Measurements from ENCODE around the gene ABHD17A.

Gene ABHD17A

DNA sequence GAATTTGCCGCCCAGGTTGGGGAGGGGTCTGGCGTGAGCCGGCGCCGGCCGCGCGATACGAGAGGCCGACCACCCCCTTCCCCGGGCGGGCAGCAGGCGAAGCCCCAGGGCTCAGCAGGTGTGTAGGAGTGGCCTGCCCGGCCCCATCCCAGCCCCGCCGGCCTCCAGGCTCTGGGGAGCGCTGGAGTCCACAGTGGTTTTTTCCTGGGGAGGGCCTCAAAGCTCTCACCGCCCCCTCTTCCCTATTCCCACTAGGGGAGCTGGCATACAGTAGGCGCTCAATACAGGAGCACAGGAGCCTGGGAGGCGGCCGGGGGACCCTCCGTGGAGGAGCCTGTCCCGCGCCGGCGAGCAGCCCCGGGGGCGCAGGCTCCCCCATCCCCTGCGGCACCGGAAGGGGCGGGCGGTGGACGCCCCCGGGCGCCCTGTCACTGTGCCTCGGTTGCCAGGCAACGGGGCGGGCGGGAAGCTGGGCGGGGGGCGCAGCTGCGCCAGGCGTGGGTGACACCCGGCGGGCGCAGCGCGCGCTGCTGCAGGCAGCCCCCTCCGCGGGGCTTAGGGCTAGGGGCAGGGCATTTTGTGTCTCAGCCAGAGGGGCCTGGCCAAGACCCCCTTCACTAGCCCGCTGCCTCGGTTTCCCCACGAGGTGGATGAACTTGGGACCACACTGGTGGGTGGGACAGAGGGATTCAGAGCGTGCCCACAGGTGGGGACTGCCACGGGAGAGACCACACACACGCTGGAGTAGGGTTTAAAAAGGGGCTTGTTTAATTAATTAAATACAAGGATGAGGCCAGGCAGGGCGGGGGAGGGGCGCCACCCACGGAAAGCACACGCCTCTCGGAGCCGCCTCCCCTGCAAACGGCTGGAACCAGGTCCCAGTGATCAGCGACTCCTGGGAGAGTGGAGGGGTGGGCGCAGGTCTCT is 33.4 kb downstream of the ABHD17A start:
- DNase-seq = peak; percentile 86

DNA sequence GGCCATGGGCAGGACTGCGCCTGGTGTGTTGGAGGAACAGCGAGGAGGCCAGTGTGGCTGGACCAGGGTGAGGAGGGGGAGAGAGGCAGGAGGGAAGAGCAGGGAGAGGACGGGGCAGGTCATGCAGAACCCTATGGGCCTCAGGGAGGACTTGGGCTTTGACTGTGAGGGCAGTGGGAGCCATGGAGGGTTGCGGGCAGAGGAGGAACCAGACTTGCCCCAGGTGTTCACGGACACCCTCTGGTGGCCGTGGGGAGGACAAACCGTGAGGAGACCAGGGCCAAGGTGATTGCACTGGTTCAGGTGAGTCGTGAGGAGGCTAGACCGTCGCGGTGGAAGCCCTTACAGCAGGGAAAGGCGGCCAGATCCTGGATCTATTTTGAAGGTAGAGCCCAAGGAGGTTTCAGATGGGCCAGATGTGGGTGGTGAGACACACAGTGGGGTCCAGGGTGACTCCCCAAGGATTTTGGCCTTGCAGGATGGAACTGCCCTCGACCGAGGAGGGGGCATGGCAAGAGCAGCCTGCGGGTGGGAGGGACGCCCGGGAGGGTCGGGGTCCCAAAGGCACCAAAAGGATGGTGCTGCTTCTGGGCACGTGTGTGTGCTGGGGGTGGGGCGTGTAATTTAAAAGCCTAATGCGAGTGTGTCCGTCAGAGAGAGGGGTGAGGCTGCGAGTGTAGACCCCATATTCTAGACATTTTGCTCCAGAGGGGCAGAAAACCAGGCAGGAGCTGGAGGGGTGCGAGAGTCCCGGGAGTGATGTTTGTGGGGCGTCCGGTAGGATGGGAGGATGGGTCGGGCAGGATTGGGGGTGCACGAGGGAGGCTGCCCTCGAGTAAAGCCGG is 34.3 kb downstream of the ABHD17A start:
- no peak for DNase-seq

DNA sequence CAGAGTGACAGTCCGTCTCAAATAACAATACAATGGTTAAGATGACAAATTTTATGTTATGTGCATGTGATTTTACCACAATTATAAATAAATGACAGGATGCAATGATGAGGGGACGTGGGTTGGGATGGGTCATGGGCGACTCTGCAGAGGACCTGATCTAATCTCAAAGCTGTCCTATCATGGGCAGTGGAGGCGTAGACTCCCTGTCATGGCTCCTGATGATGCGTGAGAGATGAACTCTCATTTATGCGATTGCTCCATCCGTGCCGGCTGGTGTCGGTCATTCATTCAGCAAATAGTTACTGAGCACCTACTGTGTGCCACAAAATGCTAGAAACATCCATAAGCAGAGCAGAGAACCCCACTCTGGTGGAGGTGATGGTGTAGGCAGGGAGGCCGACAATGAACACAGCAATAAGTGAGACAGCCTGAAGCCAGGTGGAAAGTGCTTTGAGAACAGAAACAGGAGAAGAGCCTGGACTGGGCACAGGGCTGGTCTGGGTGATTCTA is 35.4 kb downstream of the ABHD17A start:
- DNase-seq = no peak

DNA sequence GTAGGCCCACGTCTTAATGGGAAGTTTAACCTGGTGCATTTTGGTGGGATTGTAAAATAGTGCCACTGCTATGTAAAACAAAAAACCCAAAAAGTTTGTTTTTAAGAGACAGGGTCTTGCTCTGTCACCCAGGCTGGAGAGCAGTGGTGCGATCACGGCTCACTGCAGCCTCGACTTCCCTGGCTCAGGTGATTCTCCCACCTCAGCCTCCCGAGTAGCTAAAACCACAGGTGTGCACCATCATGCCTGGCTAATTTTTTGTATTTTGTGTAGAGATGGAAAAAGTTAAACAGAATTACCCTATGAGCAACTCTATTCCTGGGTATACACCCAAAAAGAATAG is 36.2 kb downstream of the ABHD17A start:
- no peak for DNase-seq

DNA sequence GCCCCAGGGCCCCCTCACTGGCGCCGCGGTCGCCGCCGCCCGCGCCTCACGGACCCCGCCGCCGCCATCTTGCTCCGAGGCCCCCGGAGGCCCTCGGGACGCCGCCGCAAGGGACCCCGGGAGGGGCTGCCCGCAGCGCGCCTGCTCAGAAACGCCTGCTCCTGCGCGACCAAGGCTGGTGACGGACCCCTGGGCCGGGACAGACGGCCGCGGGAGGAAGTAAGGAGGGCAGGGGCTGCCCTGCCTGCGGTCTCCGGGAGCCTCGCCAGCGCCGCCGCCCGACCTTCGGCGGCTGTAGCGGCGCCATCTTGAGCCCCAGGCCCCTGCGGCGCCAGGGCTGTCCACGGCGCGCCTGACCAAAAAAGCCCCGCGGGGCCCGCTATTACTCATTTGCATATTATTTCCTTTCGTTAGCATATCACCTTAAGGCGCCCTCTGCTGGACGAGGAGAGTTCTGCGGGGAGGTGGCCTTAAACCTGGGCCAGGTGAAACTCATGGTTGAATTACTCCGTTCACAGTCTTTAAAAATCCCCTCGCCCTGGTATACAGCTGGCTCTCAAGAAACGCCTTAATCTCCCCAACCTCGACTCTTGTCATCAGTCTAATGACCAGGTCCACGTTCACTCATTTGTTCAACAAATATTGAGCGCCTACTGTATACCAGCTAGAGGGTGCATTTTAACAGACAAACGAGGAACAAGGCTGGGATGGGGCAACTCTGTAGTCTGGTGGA is 36.7 kb downstream of the ABHD17A start, which contains the start of gene REXO1:
Gene REXO1 (minus strand): TSS at position 85 of the 733 bp plus-strand sequence. CDS start 125 bp downstream, outside the sequence.
- DNase-seq = peak; percentile 99

DNA sequence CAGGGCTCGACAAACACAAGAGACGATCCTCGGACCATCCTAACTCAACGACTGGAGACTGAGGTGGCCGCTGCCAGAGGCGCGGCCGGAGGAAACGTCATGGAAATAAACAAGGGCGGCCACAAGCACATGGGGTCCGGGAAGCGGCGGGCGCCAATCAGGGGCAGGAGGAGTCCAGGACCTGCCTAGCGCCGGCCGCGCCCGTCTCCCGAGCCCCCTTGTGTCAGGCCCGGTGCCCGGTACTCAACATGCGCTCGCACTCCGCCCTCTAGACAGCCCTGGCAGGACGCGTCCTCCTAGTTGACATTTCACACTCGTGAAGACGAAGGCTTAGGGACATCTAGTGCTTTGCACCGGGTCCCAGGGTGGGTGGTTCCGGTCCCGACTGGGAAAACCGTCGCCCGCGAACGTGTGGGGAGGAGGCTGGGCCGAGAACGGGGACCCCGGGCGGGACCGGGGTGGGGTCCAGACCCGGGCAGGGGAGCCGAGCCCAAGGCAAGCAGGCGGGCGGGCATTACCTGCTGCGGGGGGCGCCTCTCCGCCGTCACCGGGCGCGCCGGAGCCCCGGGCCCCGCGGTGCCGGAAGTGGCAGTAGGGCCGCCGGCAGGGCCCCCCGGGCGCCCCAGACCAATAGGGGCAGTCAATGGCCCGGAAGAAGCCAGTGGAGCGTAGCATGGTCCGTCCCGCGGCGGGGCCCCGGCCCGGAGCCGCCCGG is 37.5 kb downstream of the ABHD17A start:
- DNase-seq = no peak

DNA sequence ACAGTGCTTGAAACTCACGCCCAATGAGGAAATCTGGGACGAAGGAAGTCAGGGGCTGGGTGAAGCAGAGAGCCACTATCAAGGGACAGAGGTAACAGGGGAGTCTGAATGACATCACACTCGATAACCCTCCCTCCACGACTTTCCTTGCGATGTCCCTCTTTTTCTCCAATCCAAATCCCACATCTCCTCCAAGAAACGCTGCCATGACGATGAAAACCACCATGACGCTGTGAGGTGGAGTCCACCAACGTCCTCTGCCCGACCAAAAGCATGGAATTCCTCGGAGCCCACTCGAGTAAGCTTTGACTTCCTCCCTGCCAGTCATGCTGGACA is 38.0 kb downstream of the ABHD17A start:
- DNase-seq = no peak

DNA sequence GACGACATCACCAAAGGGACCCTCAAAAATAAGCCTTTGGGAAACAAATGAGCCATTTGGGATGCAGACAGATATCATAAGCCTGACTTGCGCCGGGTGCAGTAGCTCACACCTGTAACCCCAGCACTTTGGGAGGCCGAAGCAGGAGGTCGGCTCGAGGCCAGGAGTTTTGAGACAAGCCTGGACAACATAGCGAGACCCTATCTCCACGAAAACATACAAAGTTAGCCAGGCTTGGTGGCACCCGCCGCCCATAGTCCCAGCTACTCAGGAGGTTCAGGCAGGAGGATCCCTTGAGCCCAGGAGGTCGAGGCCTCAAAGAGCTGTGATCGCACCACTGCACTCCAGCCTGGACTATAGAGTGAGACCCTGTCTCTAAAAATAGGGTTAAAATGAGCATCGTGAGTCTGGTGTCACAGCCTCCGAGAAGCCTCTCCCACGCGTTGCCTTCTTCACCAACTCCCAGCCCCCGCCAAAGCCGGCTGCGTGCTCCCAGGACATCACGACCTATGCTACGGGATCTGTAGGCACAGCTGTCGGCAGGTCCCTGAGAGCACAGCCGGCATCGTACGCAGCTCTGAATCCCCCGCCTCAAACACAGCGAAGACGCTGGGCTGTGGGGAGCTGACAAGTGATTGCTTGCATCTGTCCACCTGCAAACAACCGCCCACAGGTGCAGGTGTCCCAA is 38.6 kb downstream of the ABHD17A start:
- DNase-seq = no peak

DNA sequence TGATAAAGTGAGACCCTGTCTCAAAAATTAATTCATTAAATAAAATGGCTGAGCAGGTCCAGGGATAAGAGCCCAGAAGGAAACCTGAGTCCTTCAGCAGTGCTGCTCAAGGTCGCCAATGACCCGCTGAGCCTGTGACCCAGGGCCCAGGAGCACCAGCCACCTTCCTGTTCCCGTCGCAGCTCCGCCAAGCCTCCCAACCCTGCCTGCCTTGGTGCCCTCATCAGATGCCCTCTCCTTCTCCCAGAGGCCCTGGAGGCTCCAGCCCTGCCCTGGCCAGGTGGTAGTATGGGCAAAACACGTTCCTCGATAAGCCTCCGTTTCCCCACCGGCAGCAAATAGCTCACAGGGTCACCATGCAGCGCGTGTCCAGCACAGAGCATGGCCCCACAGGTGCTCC is 39.7 kb downstream of the ABHD17A start:
- no peak for DNase-seq

DNA sequence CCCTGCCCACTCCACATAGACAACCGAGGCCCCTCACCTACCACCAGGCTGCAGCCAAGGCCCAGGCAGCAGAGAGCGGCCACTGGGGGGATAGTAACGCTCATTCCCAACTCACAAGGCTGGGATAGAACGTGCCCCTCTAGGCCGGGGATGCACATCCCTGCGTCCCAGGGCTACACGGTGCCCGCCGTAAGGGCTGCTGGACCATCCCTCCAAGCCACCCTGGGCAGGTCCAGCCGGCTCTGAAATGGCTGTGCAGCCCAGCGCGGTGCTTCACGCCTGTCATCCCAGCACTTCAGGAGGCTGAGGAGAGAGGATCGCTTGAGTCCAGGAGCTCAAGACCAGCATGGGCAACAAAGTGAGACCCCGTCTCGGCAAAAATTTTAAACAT is 40.2 kb downstream of the ABHD17A start:
- DNase-seq = no peak

DNA sequence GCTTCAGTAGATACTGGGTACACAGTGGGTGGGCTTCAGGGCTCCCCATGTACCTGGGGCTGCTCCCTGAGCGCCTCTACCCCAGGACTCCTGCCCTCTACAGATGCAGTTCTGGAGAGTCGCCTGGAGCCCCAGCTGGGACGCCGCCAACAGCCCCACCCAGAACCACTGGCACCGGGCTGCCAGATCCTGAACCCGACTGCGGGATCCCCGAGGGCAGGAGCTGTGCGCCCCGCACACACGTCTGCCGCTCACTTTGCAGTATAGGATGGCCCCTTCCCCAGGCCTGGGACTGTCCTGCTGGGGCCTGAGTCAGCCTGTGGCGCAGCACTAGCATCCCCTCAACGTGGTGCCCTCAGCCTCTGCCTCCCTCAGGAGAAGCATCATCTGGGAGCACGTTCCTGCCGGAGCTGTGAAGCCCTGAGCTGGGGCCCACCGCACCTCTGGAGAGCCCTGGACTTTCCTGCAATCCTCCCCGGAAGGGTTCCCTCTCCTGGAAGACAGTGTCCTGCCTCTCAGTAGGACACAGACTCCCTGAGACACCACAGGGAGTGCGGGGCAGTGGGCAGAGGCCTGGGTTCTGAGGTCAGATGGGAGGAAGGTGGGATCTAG is 40.7 kb downstream of the ABHD17A start:
- DNase-seq = no peak

DNA sequence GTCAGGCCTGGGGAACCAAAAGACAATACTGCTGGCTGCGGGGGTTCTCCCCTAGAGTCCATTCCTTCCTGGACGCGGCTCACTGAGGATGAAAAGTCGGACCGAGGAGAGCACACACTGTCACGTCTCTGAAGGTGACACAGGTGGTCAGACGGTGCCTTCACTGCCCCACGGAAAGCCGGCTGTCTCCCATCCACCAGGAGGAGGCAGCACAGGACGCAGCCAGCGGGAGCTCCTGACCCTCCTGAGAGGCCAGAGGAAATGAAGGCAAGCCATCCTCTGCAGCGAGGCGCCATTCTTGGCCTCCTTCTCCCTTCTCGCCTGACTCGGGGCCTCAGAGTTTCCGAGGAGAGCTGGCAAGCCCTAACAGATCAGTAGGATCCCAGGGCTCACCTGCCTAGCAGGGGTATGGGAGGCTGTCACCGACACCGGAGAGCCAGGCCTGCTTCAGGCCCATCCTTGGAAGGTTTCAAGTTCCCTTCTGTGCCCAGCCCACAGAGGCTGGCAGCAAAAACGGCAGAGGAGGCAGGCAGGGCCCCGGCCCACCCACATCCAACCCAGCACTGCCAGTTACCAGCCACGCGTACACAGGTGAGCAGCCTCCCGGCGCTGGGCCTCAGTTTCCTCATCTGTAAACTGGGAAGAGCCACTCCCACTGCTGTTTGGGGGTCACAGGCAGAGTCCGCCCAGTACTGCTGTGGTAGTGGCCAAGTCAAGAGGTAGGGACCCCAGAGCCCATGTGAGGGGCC is 41.5 kb downstream of the ABHD17A start:
- DNase-seq = no peak

DNA sequence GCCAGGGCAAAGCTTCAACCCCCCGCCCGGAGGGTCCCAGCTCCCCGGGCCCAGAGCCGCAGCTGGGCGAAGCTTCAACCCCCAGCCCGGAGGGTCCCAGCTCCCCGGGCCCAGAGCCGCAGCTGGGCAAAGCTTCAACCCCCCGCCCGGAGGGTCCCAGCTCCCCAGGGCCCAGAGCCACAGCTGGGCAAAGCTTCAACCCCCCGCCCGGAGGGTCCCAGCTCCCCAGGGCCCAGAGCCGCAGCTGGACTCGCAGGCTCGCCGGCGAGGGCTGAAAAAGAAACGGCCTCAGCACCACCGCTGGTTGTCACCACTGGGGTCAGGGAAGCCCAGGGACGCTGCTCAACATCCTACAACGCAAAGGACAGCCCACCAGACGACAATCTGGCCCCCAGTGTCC is 42.2 kb downstream of the ABHD17A start:
- no peak for DNase-seq

DNA sequence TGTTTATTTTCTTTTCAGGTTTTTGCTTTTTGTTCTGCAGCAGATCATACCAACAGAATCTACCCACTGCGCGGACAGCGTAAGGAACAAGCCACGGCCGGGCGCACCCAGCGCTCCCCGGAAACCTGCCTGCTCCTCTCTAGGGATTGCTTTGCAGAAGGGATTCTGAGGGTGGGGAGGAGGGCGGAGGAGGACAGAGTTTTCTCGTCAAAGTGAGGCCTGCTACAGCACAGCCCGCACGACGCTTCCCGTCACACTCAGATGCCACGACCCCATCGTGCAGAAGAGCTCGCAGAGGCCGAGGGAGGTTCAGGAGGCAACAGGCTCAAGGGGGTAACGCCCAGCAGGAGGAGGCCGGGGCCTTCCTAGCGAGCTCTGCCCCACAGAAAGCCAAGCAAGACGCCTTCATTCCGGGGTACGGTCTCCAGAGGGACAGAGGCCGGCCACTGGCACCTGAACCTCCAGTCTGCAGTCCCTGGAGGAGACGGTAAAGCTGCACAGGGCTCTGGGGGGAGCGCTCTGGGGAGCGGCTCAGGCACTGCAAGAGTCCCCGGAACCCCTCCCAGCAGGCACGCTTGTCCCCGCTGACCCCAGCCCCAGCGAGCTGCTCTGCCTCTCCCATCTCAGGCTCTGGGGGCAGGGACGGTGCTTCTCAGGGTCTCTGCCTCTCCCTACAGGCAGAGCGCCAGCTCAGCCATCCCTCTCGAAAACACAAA is 43.9 kb downstream of the ABHD17A start:
- no peak for DNase-seq

DNA sequence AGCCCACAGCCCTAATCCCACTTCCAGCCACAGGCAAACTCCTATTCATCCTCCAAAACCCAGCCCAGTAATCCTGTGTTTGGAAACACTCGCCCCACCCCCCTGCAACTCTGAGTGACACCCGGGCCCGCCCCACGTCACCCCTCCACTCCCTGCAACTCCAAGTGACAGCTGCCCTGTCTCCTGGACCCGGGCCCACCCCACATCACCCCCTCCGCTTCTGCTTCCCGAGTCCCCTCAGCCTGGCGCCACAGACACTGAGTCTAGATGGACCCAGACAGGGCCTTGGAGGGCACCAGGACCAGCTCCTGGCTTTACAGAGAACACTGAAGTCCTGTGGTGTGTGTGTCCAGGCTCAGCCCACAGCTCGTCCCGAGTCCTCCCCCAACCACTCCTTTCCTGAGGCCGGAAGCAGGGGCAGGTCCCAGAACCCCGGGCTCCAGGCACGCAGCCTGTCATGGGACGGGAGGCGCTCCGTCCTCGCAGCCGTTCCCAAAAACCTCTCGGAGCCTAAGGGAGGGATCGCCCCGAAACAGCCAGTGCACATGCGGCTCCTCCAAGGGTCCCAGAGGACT is 44.7 kb downstream of the ABHD17A start:
- no peak for DNase-seq

DNA sequence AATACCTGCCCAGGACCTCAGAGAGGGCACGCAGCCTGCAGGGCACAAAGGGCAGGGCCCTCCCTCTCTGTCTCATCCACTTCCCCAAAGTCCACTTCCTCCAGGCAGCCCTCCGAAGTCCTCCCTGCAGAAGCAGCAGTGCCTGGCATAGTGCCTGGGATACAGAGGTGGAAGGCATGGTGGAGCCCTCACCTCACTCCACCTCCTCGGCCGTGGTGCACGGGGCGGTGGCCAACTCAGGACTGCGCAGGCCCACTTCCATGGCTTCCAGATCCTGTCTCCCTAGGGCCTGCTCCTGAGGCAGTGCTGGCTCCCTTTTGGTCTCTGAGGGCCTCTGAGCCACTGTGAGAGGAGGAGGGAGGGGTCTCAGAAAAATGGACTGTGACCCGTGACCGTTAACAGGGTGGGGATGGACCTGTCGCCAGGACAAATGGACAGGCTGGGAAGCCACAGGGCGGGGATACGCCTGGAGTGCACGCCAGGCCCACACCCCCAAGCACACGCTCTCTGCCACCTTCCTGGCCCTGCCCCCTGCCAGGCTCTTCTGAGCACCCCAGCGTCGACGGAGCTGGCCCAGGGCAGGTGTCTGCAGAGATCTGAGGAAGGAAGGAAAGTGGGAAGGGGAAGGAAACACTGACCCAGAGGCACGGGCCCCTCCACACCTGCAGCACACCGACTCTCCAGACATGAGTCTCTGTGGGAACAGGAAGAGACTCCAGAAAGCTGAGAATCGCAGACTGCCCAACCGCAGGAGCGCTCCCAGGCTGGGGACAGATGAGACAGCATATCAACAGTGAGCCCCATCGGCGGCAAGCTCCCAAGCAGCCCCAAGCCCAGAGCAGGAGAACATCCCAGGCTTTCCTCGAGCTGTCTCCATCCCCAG is 45.4 kb downstream of the ABHD17A start:
- DNase-seq = no peak

DNA sequence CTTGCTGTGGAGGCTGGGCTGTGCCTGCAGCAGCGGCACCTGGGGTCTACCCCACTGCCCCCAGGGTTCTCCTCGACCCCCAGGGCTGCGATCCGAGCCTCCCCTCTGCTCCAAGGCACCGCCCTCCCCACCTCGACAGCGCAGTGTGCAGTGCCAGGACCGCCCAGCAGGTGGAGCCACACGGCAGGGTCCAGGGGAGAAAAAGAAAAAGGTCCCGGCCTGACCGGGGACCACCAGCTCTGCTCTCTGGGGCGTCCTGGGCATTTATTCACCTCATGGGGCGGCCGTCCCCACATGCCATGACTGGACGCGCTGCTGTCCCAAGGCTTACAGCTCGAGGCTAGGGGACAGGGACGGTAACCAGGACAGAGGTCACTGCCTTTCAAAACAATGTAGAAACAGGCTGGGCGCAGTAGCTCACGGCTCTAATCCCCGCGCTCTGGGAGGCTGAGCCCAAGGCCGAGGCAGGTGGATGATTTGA is 47.6 kb downstream of the ABHD17A start:
- DNase-seq = peak; percentile 58

DNA sequence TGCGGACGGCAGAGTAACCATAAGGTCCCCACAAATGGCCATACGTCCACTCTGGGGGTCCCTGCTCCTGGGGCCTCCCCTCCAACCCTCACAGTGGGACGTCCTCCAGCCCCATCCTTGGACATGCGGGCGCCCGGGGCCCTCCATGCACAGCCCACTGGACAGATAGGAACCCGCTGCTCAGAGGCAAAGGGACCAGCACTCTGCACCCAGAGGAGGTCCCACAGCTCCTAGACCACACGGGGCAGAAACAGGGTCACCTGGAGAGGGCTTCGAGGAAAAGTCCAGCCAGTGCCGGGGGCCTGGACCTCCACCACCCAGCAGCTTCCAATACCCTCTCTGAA is 48.1 kb downstream of the ABHD17A start:
- DNase-seq = no peak

Data from CD4-positive, alpha-beta T cell treated with Interleukin-17A for 4 hours (primary cell).